ENCODE data around the gene SYNJ2. TPM values are rescaled to one million over a fixed set of nuclear protein-coding genes. Genes with fewer than 3 reads are reported as not detected.

The SYNJ2 gene
- total and polyA plus RNA-seq, 2 donors (not counting 3 experiments of a cell fraction or from before 2014, with no cell fraction given) = 35.1 to 78.2 TPM

DNA sequence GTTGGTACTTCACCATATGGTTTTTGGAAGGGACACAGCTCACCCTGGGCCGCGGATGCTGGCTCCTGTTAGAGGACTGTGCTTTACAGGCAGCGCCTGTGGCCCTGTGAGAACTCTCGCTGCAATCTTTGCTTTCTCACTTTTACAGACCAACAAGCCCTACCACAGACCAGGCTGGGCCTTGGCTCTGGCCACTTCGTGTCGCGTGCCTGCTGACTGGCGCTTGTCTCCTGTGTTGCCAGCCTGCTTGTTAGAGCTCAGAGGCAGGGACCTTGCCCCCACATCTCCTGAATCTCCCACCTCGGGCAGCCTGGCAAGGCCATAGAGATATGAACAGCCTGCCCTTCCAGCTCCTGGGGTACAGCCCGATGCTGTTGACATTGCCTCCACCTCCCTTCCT is 56.1 kb downstream of the SYNJ2 start:
- Histone ChIP-seq H3K79me2 (ENCODE audit: control insufficient read depth, insufficient read depth, low read length) (peaks cover 23% of the 10 kb centered on the region), H3K36me3 (ENCODE audit: control insufficient read depth in 2 of 2, extremely low read depth in 1 of 2, insufficient read depth in 2 of 2, low read length in 2 of 2) (peaks cover 8 to 13% of the 10 kb centered on the region in 2 experiments), H3K27ac (ENCODE audit: insufficient read depth, low read depth, low read length) (no peak overlapping the region), H3K9me1 (replicated peaks; ENCODE audit: control insufficient read depth, extremely low read depth, insufficient read depth, low read length) (no peaks in the 10 kb centered on the region), H2AFZ (ENCODE audit: low read depth, low read length) (no peak overlapping the region), H3K4me1 (ENCODE audit: control insufficient read depth, extremely low read depth, insufficient read depth, low read length) (peaks cover 35% of the 10 kb centered on the region), H3K4me3 (replicated peaks in 1 of 3; ENCODE audit: insufficient read depth in 1 of 3, low read depth in 1 of 3, low read length in 3 of 3) (no peak overlapping the region), H3K4me2 (ENCODE audit: insufficient read depth, low read length) (no peak overlapping the region), H4K20me1 (replicated peaks; ENCODE audit: control insufficient read depth, extremely low read depth, insufficient read depth, low read length) (no peaks in the 10 kb centered on the region), H3K27me3 (ENCODE audit: control insufficient read depth in 2 of 2, insufficient read depth in 2 of 2, low read length in 2 of 2) (no peaks in the 10 kb centered on the region), H3K9me3 (replicated peaks; ENCODE audit: control insufficient read depth, insufficient read depth, low read length) (no peaks in the 10 kb centered on the region), H3K9ac (replicated peaks; ENCODE audit: extremely low read depth, insufficient read depth, low read length) (no peak overlapping the region)
- POLR2A ChIA-PET = no interaction called here
- BruUV-seq (replicated peaks) = no TSS peak
- no peak for FAIRE-seq
- TF ChIP-seq FOS (IDR thresholded peaks at IDR 0.05; ENCODE audit: borderline replicate concordance, insufficient read depth, low read length) = no peak
- no peak for TF ChIP-seq GATA2 (IDR thresholded peaks at IDR 0.05; ENCODE audit: insufficient read depth, insufficient read length, low read depth, low read length)
- TF ChIP-seq, protein P1, sequence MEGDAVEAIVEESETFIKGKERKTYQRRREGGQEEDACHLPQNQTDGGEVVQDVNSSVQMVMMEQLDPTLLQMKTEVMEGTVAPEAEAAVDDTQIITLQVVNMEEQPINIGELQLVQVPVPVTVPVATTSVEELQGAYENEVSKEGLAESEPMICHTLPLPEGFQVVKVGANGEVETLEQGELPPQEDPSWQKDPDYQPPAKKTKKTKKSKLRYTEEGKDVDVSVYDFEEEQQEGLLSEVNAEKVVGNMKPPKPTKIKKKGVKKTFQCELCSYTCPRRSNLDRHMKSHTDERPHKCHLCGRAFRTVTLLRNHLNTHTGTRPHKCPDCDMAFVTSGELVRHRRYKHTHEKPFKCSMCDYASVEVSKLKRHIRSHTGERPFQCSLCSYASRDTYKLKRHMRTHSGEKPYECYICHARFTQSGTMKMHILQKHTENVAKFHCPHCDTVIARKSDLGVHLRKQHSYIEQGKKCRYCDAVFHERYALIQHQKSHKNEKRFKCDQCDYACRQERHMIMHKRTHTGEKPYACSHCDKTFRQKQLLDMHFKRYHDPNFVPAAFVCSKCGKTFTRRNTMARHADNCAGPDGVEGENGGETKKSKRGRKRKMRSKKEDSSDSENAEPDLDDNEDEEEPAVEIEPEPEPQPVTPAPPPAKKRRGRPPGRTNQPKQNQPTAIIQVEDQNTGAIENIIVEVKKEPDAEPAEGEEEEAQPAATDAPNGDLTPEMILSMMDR (IDR thresholded peaks at IDR 0.05; ENCODE audit: extremely low read depth in 1 of 2, insufficient read depth in 1 of 2, low read depth in 1 of 2, low read length in 2 of 2) = no peak
- no peak for TF ChIP-seq POLR2AphosphoS5 (IDR thresholded peaks at IDR 0.05; ENCODE audit: insufficient read depth, low read depth, low read length)
- TF ChIP-seq JUN (IDR thresholded peaks at IDR 0.05; ENCODE audit: borderline replicate concordance, insufficient read depth, insufficient read length, low read depth) = no peak
- no peak for TF ChIP-seq EZH2 (IDR thresholded peaks at IDR 0.05; ENCODE audit: borderline replicate concordance, low read depth, low read length, severe bottlenecking)
- no peak for TF ChIP-seq POLR2A (IDR thresholded peaks at IDR 0.05; ENCODE audit: low read depth, low read length)
- TF ChIP-seq, protein P2, sequence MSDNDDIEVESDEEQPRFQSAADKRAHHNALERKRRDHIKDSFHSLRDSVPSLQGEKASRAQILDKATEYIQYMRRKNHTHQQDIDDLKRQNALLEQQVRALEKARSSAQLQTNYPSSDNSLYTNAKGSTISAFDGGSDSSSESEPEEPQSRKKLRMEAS (IDR thresholded peaks at IDR 0.05; ENCODE audit: insufficient read depth, insufficient read length) = no peak
- no peak for TF ChIP-seq MYC (IDR thresholded peaks at IDR 0.05; ENCODE audit: low read depth, low read length)
- CTCF ChIA-PET = interaction anchor here (0.6 to 6.2 kb wide), 3 partner anchors 11 to 34 kb away, joined by 3 to 45 read pairs (median 5); no protein-coding TSS in a partner anchor
- DNase-seq (ENCODE audit: low read depth, low spot score) = no peak
- dilution Hi-C loops (cut with MboI; ENCODE audit: extremely low pct_ligation_motif_present, low sequenced_read_pairs) = no loop called here
- intact Hi-C loops (cut with micrococcal nuclease) = no loop called here
